Ecto neural progenitor cell (in vitro differentiated cells): ENCODE measurements around the gene MAP3K9.

Experiments
- DNase-seq: peaks from one replicate; pipeline ENCODE4 v3.0.0-alpha.2; 2018; ENCODE audit warnings: low spot score

MAP3K9 gene

DNA sequence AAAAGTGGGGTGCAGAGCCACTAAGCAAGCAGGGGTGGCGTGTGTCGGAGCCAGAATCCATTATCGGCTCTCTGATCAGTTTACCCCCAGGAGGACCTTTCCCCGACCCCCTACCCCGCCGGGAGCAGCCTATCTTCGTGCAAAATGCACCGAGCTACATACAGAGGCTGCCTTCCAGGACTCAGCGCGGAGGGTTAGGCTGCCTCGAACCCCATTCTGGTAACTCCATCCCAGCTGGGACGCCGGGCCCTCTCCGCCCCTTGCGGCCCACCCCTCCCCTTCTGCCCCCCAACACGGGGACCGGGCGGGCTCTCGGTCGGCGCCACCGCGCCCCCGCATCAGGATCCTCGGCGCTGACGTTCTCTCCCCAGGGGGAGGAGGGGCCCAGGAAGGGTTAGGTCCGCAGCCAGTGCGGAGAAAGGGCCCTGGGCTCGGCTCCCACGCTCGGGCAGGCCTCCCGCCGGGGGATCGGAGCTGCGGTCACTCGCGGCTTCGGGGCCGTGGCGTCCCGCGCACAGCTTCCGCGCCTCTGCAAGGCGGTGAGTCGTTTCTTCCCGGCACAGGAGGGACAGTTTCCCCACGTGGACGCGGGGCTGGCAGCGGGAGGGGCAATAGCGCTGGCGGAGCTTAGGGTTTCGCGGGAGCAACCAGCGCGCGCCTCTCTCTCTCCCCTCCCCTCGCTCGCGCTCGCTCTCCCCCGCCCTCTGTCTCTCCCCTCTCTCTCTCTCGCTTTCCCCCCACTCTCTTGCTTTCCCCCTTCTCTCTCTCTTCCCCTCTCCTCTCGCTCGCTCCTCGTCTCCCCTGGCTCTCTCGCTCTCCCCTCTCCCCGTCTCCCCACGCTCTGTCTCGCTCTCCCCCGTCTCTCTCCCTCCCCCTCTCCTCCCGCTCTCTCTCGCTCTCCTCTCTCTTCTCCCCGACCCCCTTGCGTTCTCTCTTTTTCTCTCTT is 12.5 kb upstream of the MAP3K9 start:
- DNase-seq, result peak; percentile 76

DNA sequence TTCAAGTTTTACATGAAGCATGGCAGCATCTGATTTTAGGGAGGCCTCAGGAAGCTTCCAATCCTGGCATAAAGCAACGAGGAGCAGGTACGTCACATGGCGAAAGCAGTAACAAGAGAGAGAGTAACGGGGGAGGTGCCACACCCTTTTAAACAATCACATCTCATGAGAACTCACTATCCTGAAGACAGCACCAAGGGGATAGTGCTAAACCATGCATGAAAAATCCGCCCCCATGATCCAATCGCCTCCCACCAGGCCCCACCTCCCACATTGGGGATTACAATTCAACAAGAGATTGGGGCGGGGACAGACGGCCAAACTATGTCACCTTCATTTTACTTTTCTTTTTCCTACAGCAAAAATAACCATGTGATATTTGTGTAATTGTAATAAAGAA is 7.2 kb upstream of the MAP3K9 start:
- DNase-seq, result no peak

- DNase-seq, result no peak
These were observed 5.2 kb upstream of the MAP3K9 start for GRCh38 chr14:70814466-70814865.

DNA sequence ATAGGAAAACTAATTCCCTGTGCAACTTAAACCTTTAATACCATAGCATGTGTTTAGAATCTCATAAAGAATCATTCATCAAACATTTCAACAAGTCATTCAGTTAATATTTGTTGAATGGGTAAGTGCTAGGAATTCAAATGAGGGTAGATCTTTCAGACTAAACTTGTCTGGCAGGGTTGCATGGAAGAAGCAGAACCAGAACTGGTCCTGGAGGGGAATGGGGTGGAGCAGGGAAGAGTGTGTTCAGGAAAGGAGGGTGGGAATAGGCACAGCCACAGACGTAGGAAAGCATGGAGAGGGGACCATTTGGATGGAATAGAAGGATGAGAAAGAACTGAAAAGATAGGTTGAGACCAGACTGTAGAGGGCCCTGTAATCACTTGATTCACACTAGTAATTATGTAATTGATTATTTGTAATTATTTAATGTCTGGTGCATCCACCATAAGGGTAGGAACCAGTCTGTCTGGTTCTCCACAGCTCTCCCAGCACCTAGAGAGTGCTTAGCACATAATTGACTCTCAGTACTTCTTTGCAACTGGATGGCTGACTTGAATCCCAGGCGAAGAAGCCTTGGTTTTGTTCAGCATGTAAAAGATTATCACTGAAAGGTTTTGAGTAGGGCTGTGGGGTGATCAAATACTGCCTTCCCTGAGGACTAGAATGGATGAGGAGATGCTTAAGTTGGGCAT is 3.0 kb upstream of the MAP3K9 start:
- no peak for DNase-seq

DNA sequence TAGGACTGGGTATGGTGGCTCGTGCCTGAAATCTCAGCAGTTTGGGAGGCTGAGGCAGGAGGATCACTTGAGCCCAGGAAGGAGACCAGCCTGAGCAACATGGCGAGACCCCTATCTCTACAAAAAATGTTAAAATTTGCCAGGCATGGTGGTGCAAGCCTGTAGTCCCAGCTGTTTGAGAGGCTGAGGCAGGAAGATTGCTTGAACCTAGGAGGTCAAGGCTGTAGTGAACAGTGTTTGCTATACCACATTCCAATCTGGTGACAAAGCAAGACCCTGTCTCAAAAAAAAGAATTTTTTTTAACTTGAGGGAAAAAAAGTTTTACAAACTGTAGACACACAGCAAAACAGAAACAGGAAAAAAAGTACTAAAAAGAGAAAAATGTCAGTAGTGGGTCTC is 2.3 kb upstream of the MAP3K9 start:
- DNase-seq, result no peak

GRCh38 chr14:70811050-70811449 is 1.7 kb upstream of the MAP3K9 start:
- DNase-seq, result no peak

DNA sequence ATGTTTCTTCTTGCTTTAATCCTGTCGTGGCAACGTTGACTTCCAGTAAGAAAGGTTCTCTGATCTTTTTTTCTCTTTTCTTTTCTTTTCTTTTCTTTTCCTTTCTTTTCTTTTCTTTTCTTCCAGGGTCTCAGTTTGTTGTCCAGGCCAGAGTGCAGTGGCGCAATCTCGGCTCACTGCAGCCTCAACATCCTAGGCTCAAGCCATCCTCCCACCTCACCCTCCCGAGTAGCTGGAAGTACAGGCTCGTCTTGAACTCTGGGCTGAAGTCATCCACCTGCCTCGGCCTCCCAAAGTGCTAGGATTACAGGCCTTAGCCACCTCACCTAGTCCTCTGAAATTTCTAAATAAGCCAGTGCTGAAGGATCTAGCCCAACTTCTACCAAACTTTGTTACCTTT is 1.3 kb upstream of the MAP3K9 start:
- DNase-seq, result no peak

- DNase-seq, result peak; percentile 80
These were observed 693 bp downstream of the MAP3K9 start for GRCh38 chr14:70808416-70809224.

GRCh38 chr14:70807898-70808415 is 1.4 kb downstream of the MAP3K9 start:
- no peak for DNase-seq

DNA sequence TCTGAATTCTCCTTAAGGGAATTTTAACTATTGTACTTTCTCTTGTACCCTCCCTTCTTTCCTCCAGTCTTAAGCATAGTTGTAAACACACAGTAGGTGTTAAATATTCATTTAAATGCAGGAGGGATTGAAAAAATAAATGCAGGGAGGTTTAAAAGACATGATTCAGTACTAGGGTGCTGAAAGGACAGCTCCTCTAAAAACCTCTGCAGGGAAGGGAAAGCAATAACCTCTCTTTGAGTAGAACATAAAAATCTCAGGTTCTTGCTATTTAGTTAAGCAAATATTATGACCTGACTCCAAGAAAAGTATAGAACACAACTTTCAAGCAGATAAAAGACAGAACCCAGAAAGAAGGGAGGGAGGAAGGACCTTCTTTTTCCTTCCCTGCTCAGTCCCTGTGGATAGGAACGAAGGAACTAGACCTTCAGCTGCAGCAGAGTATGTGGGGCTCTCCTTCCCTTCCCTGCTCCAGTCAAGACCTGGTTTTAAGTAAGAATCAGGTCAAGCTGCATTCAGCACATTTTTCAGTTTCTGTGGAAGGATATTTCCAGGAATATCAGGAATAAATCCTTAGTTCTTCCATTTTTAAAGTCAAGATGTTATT is 4.7 kb downstream of the MAP3K9 start:
- DNase-seq, result no peak

DNA sequence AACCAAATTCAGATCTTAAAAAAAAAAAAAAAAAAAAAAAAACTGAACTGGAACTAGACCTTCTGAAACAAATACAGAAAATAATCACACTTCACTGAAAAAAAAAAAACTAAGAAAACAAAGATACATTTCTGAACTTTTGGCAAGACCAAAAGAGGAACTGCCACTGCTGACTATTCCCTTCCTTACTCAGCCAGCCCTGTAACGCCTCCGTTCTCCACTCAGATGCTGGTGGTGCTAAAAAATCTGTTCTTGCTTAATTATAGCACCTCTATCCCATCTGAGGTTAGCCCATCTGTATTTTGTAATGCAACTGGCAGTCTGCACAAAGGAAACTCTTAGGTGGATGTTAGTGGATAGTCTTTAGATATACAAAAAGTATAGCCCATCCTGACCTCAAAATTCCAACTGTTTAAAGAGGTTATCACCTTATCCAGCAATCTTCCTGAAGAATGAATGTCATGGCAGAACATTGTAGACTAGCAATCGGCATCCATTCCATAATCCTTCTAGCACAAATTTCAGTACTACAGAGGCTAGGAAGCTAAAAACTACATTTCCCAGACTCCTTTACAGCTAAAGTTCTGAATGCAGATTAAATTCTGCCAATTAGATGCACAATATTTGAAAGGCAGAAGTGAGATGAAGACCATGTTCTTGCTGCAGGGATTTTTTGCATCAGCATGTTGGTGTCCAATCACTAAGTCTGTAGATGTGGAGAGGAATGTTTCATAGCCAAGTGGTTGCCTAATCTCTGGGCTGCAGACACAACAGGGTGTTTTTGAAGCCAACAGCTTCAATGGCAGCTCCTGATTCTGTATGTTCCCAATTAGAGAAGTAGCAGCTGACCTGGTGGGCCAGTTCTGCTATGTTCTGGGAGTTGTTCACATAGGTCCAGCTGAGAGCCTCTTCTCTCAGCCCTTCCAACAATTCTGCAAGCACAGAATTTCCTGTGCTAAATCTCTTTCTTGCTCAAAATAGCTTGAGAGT is 5.7 kb downstream of the MAP3K9 start:
- no peak for DNase-seq

DNA sequence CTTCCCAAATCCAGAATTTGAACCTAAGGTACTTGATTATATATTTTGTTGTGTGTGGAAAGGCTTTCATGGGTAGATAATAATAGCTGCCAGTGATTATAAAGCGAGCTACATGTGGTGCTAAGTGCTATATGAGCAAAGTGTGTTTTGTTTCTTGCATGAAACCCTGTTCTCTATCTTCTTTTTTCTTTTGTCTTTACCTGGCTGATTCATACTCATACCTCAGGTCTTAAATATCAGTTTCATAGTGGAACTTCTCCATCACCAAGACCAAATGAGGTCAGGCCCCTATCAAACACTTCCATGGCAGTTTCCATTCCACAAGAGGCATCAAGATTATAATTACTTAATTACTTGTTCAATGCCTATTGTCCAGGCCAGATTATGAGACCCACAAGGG is 6.9 kb downstream of the MAP3K9 start:
- no peak for DNase-seq

- no peak for DNase-seq
These were observed 7.5 kb downstream of the MAP3K9 start for GRCh38 chr14:70801836-70802235.

DNA sequence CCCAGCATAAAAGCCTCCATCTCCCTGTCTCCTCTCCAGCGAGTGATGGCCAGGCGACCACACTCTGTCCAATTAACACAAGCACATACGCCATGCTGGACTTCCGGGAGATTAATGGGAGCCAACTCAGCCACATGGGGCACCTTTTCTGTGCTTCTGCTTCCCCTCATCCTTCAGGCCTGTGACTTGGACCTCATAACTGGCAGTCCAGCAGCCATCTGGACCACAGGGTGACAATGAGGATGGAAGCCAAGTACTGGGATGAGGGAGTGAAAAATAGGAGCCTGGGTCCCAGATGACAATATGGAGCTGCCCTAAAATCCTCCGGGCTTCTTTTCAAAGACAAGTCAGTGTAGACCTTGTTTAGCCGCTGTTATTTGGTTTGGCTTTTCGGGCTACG is 12.8 kb downstream of the MAP3K9 start:
- DNase-seq, result no peak

GRCh38 chr14:70794294-70794693 is 15.0 kb downstream of the MAP3K9 start:
- no peak for DNase-seq

GRCh38 chr14:70793637-70794036 is 15.7 kb downstream of the MAP3K9 start:
- no peak for DNase-seq

DNA sequence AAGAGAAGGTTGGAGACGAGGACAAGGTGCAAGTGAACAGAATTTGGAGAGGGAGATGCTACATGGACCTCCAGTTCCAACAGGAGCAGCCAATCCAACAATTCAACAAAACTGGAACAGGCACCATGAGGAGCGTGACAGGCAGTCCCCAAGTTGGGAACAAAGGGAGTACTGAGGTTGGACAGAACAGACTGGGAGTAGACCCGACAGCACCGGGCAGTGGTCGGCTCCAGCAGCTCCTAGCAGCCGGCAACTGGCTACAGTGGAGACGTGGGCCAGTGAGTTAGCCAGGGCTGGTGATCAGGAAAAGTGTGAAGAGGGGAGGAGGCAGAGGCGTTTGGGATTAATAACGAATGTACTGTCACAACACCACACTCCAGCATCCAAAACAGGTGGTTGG is 16.4 kb downstream of the MAP3K9 start:
- DNase-seq, result no peak

GRCh38 chr14:70791971-70792370 is 17.3 kb downstream of the MAP3K9 start:
- DNase-seq, result no peak

- no peak for DNase-seq
These were observed 19.4 kb downstream of the MAP3K9 start for GRCh38 chr14:70789961-70790360.

GRCh38 chr14:70789361-70789760 is 20.0 kb downstream of the MAP3K9 start:
- no peak for DNase-seq

- no peak for DNase-seq
These were observed 20.4 kb downstream of the MAP3K9 start for GRCh38 chr14:70788898-70789297.
